Smooth muscle cell of the brain vasculature (primary cell): ENCODE data around the gene DNASE1L2.

Experiments used
- DNase-seq: peaks from one replicate; pipeline ENCODE4 v3.0.0-alpha.2; 2012; ENCODE audit warnings: low read depth, low spot score

The DNASE1L2 gene, protein sequence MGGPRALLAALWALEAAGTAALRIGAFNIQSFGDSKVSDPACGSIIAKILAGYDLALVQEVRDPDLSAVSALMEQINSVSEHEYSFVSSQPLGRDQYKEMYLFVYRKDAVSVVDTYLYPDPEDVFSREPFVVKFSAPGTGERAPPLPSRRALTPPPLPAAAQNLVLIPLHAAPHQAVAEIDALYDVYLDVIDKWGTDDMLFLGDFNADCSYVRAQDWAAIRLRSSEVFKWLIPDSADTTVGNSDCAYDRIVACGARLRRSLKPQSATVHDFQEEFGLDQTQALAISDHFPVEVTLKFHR

GRCh38 chr16:2236337-2237101, at the start of gene DNASE1L2:
DNASE1L2 (plus strand) TSS chr16:2236444; CDS start chr16:2236817, 373 bp downstream.
- DNase-seq: no peak

- DNase-seq: no peak
These were observed 49.7 kb upstream of the DNASE1L2 start for GRCh38 chr16:2186505-2186904.

DNA sequence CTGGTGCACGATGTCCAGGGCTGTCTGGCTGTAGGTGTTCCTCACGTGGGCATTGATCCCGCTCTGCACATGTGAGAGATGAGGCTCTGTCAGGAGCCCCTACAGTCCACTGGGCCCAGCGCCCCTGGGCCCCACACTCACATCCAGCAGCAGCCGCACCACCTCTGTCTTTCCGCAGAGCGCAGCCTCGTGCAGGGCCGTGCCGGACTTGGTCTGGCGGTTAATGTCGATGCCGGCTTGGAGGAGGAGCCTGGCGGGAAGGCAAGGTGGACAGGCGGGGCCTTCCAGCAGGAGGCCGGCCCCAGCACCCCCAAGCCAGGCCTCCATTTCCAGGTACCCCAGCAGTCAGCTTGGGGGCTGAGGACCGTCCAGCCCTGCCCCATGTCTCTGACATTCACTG, 49.0 kb upstream of the DNASE1L2 start:
- no peak for DNase-seq

GRCh38 chr16:2188395-2188794, 47.8 kb upstream of the DNASE1L2 start:
- no peak for DNase-seq

- no peak for DNase-seq
These were observed 46.9 kb upstream of the DNASE1L2 start for GRCh38 chr16:2189252-2189893.

GRCh38 chr16:2190002-2190658, 46.1 kb upstream of the DNASE1L2 start:
- DNase-seq: no peak

DNA sequence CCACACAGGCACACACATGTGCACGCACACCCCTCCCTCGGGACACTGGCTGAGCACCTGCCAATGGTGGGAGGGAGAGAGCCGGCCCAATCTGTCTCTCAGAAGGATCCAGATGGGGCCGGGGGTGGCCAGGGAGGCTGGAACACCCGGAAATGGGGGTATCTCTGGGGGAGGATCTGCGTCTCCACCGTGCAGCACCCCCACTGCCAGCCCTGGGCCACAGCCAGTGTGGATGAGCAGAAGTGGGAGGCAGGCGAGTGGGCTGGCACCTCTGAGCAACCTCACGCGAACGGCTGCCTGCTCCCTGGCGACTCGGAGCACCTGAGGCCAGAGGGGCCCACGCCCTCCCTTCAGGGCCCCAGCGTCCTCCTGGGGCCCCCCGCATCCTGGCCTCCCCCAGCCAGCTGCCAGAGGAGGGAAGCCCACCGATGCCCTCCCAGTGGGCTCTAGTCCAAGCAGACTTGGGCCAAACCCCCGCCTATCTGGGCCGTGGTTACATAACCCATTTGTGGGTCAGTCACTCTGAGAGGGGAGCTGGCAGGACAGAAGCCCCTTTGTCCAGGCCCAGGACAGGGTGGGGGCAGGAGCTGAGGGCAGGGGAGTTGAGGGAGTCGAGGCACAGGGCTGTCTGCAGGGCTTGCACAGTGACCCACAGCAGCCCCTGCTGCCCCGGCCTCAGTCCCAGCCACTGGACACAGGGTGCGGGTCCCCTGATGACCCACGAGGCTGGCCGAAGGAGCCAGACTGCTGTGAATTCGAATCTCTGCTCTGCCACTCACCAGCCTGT, 45.4 kb upstream of the DNASE1L2 start:
- DNase-seq: no peak

DNA sequence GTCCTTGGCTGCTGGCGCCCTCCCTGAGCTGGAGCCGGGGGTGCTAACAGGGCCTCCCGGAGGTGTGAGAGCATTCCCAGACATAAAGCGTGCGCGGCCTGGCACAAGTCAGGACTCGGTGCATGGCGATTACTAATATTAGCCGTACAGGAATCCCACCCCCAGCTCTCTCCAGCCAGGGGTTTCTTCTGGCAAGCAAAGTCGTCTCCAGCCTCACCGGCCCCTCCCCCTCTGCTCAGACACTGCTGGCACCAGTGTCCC, 44.9 kb upstream of the DNASE1L2 start:
- DNase-seq: no peak

- DNase-seq: no peak
These were observed 41.9 kb upstream of the DNASE1L2 start for GRCh38 chr16:2194166-2194834.

- no peak for DNase-seq
These were observed 41.4 kb upstream of the DNASE1L2 start for GRCh38 chr16:2194852-2195321.

DNA sequence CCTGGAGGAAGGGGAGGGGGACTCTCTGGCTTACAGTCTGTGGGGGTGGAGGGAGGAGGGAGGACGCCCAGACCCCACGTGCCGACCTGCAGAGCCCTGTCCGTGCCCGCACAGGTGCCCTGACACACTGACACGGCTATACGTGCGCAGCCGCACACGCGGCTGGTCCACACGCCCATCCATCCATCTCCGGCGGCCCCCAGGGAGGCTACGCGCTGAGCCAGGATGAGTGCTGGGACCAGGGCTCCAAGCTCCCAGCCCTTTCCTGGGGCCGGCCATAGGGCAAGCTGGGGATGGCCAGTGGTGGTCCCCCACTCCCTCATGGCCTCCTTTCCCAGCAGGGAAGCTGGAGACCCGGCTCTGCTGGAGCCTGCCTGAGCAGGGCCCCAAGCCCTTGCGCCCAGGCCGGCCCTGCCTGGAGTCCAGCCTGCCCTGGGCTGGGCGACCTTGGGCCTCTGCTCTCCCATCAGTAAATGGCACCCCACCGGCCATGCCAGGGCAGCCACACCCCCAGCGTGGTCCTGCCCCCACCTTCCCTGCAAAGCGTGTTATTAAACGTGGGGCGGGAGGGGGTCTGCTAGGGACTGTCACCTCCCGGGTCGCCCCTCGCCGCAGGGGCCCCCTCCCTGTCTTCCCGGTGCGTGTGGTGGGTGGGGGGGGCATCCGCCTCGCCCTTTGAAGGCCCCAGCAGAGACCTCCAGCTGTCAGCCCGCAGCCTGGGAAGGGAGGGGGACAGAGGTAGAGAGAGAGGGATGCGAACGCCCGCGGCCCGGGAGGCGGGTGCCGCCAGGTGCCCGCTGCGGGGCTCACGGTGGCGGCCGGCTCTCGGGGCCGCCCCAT, 40.7 kb upstream of the DNASE1L2 start:
- DNase-seq: no peak

GRCh38 chr16:2196162-2196980, 39.9 kb upstream of the DNASE1L2 start, which contains the start of gene CASKIN1:
CASKIN1 (minus strand) TSS chr16:2196605; CDS start chr16:2196432, 173 bp downstream.
- no peak for DNase-seq

DNA sequence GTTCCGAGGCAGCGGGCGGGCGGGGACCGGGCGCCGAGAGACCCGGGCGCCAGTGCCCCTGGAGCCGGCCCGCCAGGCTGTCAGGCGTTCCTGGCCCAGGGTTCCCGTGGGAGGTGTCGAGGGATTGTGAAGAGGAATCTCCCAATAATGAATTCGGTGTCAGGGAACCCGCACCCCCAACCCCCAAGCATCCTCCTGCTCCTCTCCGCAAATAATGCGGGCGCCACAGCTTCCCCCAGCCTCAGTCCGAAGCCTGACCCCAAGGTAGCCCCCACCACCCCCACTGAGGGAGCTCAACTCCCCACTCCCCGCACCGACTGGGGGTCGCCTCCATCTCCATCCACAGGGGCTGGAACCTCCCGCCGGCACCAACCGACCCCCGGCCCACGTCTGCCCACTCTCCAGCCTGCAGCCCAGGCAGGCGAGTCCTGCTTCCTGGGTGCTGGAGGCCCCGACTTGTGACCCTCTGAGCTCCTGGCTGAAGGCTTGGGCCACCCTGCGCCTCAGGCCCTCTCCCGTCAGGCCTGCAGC, 39.2 kb upstream of the DNASE1L2 start:
- no peak for DNase-seq

- DNase-seq: no peak
These were observed 38.5 kb upstream of the DNASE1L2 start for GRCh38 chr16:2197765-2198164.

DNA sequence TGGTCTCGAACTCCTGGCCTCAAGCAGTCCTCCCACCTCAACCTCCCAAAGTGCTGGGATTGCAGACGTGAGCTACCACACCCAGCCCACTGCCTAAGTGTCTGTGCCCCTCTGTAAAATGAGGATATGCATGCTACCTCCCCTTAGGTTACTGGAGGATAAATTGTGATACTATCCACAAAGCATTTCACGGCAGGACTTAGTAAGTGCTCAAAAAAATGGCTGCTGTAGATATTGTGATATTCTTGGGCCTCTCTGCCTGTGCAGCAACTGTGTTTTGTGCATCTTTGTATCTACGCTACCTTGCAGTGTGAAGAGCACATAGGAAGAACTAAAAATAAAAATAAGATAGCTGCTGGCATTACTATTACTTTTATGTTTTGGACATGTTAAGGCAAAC, 38.0 kb upstream of the DNASE1L2 start:
- DNase-seq: no peak

DNA sequence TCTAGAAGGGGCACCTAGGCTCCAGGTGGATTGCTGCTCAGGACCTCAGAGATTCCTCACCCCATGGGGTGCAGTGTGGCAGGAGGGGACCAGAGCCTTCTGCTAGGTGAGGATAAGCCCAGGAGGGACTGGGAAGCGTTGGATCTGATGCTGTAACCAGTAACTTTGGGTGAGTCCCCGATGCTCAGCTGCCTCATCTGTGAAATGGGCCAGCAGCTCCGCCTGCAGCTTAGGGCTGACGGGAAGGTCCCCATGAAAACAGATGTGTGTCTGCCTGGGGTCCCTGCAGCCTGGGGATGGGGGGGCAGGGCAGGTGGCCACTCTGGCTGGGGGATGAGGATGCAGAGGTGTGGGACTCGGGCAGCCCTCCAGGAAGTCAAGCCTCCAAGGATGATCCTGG, 37.1 kb upstream of the DNASE1L2 start:
- DNase-seq: no peak

DNA sequence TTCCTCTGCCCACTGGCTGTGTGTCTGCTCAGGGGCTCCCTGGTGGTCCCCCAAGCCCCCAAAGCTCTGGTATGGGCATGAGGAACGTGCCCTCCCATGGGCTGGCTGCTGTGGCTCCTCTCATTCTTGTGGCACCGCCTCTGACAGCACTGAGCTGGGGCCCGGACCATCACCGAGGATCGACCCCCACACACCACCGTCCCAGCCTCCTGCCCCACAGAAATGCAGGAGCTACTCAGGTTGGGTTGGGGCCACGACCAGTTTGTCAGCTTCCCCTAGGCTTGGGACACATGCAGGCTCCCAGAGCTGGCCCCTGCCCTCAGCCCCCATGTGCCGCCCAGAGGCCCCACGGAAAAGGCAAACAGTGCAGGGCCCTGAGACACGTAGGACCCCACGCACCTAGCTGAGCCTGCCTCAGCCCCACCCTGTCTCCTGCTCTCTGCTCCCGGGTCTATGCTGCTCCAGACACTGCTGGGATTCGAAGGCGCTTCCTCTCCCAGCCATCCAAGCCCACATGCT, 36.6 kb upstream of the DNASE1L2 start:
- DNase-seq: no peak

GRCh38 chr16:2200313-2200712, 35.9 kb upstream of the DNASE1L2 start:
- DNase-seq: no peak
